ENCODE measurements around the gene HYI.

DNA sequence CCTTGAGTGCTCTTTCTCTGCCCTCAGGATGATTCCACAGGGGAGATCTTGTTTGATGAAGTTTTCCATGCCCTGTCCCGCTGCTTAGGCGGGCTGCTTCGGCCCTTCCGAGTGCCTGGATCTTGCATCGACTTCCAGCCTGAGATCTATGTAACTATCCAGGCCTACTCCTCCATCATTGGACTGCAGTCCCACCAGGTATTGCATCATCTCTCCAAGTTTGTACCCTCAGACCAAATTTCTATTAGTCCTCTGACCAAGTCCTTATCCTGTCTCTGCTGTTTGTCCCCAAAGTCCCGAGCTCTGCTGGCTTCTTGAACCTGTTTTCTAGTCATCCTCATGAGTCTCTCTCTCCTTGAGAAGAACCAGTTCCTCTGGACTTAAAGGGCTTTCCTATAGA is 49.4 kb downstream of the HYI start:
- TF ChIP-seq, protein P1, sequence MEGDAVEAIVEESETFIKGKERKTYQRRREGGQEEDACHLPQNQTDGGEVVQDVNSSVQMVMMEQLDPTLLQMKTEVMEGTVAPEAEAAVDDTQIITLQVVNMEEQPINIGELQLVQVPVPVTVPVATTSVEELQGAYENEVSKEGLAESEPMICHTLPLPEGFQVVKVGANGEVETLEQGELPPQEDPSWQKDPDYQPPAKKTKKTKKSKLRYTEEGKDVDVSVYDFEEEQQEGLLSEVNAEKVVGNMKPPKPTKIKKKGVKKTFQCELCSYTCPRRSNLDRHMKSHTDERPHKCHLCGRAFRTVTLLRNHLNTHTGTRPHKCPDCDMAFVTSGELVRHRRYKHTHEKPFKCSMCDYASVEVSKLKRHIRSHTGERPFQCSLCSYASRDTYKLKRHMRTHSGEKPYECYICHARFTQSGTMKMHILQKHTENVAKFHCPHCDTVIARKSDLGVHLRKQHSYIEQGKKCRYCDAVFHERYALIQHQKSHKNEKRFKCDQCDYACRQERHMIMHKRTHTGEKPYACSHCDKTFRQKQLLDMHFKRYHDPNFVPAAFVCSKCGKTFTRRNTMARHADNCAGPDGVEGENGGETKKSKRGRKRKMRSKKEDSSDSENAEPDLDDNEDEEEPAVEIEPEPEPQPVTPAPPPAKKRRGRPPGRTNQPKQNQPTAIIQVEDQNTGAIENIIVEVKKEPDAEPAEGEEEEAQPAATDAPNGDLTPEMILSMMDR (IDR thresholded peaks at IDR 0.05), result no peak
- TF ChIP-seq POLR2AphosphoS5 (IDR thresholded peaks at IDR 0.05), result no peak
- no peak for TF ChIP-seq POLR2A (IDR thresholded peaks at IDR 0.05)
